Right forelimb (tissue), 1 donor: ENCODE data around the gene CYS1.
"Not testable (repeated sequence)": the region's sequence is repeated elsewhere in the genome, so short reads cannot be mapped to it uniquely, and the experiment has no call there.

Experiments
- DNase-seq: peaks from one replicate; pipeline ENCODE4 v3.0.0-alpha.2; 2018

The CYS1 gene

GRCh38 chr2:10010861-10011605 lies 69.2 kb downstream of the CYS1 start:
- not testable (repeated sequence) for DNase-seq

- DNase-seq = peak; percentile 69
Observed at GRCh38 chr2:10009811-10010781, 70.1 kb downstream of the CYS1 start.

- no peak for DNase-seq
Observed at GRCh38 chr2:10009271-10009810, 70.9 kb downstream of the CYS1 start.

DNA sequence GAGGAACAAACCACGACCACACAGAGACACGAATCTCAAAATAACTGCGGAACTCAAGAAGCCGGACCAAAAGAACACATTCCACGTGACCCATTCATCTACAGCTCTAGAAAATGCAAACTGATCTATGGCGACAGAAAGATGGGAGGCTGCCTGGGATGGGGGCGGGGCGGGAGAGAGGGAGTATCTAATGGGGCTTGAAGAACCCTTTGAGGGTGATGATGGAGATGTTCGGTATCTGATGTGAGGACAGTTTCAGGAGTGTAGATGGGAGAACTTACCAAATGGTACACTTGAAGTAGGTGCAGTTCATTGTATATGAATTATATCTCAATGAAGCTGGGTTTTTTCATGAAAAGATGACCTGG lies 71.4 kb downstream of the CYS1 start:
- DNase-seq = no peak

DNA sequence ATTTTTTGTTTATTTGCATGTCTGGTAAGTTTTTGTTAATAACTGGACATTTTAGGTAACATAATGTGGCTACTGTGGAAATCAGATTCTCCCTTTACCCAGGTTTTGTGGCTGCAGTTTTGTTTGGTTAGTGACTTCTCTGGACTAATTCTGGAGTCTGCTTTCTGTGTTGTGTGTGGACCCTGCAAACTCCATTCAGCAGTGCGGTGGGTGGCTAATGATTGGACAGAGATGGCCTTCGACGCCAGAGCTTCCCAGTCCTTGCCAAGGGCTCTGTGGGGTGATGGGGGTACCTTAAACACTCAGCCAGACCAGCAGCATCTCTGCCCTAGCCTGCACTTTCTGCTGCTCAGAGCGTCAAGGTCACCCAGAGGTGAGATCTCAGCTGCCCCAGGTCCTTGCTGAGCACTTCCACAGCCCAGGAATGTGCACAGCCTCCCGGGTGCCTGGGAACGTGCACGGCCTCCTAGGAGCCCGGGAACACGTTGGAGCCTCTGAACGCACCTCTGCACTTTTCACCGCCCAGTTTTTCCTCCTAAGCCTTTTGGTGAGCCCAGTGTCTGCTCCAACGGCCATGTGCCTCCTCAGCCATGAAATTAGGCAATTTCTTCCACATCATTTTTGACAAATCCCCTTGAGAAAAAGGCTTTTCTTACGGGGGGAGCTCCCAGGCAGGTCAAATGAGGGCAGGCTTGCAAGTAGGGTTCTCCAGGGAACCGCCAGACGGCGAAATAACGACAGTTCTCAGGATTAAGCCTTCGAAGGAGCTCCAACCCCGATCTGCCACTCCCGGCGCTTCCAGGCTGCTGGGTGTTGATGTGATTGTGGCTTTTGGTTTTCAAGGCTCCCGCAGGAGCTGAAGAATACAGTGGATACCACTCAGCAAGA lies 72.0 kb downstream of the CYS1 start:
- DNase-seq = no peak

DNA sequence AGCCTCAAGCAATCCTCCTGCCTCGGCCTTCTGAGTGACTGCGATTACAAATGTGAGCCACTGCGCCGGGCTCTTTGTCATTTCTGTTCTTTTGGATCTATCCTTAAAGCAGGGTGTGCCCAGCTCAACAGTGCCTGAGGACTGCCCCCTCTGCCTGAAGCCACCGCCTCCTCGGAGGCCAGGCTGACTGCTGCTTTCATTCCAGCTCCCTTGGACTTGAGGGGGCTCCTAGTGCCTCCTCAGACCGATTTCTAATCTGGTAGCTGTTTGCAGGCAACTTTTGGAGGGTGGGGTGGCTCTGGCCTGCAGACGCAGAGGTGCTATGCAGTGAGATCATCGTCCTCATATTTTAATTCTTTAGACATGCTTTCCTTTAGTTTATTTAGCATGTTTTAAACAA lies 72.8 kb downstream of the CYS1 start:
- no peak for DNase-seq
